Colonic mucosa (tissue), 4 donors: ENCODE measurements around the gene PHRF1. TPM values are rescaled to one million over a fixed set of nuclear protein-coding genes. Genes with fewer than 3 reads are reported as not detected.

ENCODE experiments used
- DNase-seq: peaks from one replicate; pipeline ENCODE4 v3.0.0-alpha.2; 2020
- H3K27ac ChIP-seq: fragments of 200-600 bp; one replicate; pipeline ENCODE4 v1.8.0; 2021
- H3K27me3 ChIP-seq: fragments of 200-600 bp; one replicate; pipeline ENCODE4 v1.8.0; 2021
- H3K36me3 ChIP-seq: fragments of 200-600 bp; one replicate; pipeline ENCODE4 v1.8.0; 2021
- H3K4me1 ChIP-seq: fragments of 200-600 bp; one replicate; pipeline ENCODE4 v1.8.0; 2021; ENCODE audit warnings: mild to moderate bottlenecking
- H3K4me3 ChIP-seq: fragments of 200-600 bp; one replicate; pipeline ENCODE4 v1.8.0; 2021
- H3K9ac ChIP-seq, 2 donors: one replicate each; pipeline ENCODE4 v1.7.0; 2013; ENCODE audit warnings: control low read depth in 2 of 2, low read depth in 2 of 2, low read length in 2 of 2
- H3K9me3 ChIP-seq: fragments of 200-600 bp; one replicate; pipeline ENCODE4 v1.8.0; 2021
- intact Hi-C: fragments of 100-400 bp; cut with DNase I; formaldehyde crosslinking; loops from one replicate; pipeline ENCODE4 v1.14.1; 2022
- total RNA-seq, 2 donors: library from RNA; stranded (reverse); fragmentation: NEBNext Ultra II Directional in 1 of 2; extraction: Animal tissue kit (Norgen Biotek cat#: 25700) in 1 of 2; gene quantifications; one replicate each; pipeline ENCODE4 v1.2.1, GENCODE V29; 2021
- TF ChIP-seq, protein P1 (sequence below): fragments of 200-600 bp; IDR thresholded peaks from one replicate; pipeline ENCODE4 v1.8.0; 2022; ENCODE audit warnings: antibody characterized with exemption, mild to moderate bottlenecking
- donor health status: healthy.
- donor health status: DM: no; HTN: no; CAD: no.
- donor health status: DM: no; HTN: no; CAD: no.

The PHRF1 gene
- total RNA-seq, 2 donors from 2014 or later: 29.4 to 41.9 TPM

DNA sequence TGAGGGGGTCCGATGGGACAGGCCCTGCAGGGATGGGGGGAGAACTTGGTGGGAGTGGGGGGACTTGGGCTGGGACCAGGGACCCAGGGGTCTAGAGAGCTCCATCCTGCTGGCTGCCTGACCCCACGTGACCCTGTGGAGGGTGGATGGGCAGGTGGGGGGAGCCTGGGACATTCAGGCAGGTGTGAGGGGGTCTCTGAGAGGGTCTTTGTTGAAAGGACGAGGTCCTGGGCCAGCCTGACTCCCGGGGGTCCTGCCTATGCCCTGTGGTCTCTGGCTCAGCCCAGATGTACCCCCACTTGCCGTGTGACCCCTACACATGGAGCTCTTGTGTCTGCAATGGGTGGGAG, 31.5 kb upstream of the PHRF1 start:
- H3K27me3 ChIP-seq: no peaks in the 10 kb centered on the region
- no peak overlapping the region for H3K9ac ChIP-seq
- H3K9me3 ChIP-seq: no peaks in the 10 kb centered on the region
- no peak for DNase-seq
- no peaks in the 10 kb centered on the region for H3K36me3 ChIP-seq
- H3K4me1 ChIP-seq: no peaks in the 10 kb centered on the region
- no peak overlapping the region for H3K4me3 ChIP-seq
- intact Hi-C loops: no loop called here
- no peak overlapping the region for H3K27ac ChIP-seq
- TF ChIP-seq, protein P1, sequence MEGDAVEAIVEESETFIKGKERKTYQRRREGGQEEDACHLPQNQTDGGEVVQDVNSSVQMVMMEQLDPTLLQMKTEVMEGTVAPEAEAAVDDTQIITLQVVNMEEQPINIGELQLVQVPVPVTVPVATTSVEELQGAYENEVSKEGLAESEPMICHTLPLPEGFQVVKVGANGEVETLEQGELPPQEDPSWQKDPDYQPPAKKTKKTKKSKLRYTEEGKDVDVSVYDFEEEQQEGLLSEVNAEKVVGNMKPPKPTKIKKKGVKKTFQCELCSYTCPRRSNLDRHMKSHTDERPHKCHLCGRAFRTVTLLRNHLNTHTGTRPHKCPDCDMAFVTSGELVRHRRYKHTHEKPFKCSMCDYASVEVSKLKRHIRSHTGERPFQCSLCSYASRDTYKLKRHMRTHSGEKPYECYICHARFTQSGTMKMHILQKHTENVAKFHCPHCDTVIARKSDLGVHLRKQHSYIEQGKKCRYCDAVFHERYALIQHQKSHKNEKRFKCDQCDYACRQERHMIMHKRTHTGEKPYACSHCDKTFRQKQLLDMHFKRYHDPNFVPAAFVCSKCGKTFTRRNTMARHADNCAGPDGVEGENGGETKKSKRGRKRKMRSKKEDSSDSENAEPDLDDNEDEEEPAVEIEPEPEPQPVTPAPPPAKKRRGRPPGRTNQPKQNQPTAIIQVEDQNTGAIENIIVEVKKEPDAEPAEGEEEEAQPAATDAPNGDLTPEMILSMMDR: no peak

DNA sequence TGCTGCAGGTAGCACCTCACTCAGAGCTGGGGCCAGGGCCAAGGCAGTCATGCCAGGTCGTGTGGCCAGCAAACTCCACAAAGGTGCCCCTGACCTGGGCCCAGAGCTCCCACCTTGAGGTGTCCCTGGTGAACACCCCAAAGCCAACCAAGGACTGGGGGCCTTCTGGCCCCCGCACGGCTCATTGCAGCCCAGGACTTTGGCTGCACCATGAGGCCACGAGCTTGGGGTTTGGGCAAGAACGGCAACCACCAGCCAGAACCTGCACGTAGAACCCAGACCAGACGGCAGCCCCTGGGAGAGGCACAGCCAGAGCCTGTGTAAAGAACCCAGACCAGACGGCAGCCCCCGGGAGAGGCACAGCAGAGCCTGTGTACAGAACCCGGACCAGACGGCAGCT, 31.1 kb upstream of the PHRF1 start:
- Histone ChIP-seq H3K4me3 (no peak overlapping the region), H3K9ac (no peak overlapping the region), H3K36me3 (no peaks in the 10 kb centered on the region), H3K27ac (no peak overlapping the region), H3K9me3 (no peaks in the 10 kb centered on the region), H3K27me3 (no peaks in the 10 kb centered on the region), H3K4me1 (no peaks in the 10 kb centered on the region)
- intact Hi-C loops: no loop called here
- DNase-seq: no peak
- TF ChIP-seq, protein P1: no peak

- Histone ChIP-seq H3K27me3 (no peaks in the 10 kb centered on the region), H3K4me1 (no peaks in the 10 kb centered on the region), H3K36me3 (no peaks in the 10 kb centered on the region), H3K9ac (no peak overlapping the region), H3K4me3 (no peak overlapping the region), H3K9me3 (no peaks in the 10 kb centered on the region), H3K27ac (no peak overlapping the region)
- DNase-seq: no peak
- TF ChIP-seq, protein P1: no peak
- intact Hi-C loops: no loop called here
Observed at GRCh38 chr11:548700-549603, 27.3 kb upstream of the PHRF1 start.

- no peak for DNase-seq
- intact Hi-C loops: loop anchor here (10.0 kb wide), 1 partner anchor 175 kb away; no protein-coding TSS in a partner anchor
- no peaks in the 10 kb centered on the region for H3K36me3 ChIP-seq
- H3K4me1 ChIP-seq: no peaks in the 10 kb centered on the region
- peaks cover 2% of the 10 kb centered on the region for H3K27me3 ChIP-seq
- no peak overlapping the region for H3K4me3 ChIP-seq
- TF ChIP-seq, protein P1: no peak
- H3K27ac ChIP-seq: no peak overlapping the region
- H3K9ac ChIP-seq: no peak overlapping the region
- H3K9me3 ChIP-seq: no peaks in the 10 kb centered on the region
Observed at GRCh38 chr11:550021-550745, 26.1 kb upstream of the PHRF1 start.

- no peaks in the 10 kb centered on the region for H3K9me3 ChIP-seq
- intact Hi-C loops: loop anchor here (10.0 kb wide), 1 partner anchor 174 kb away; no protein-coding TSS in a partner anchor
- H3K4me1 ChIP-seq: no peaks in the 10 kb centered on the region
- no peaks in the 10 kb centered on the region for H3K36me3 ChIP-seq
- DNase-seq: no peak
- TF ChIP-seq, protein P1: no peak
- H3K27ac ChIP-seq: no peak overlapping the region
- H3K9ac ChIP-seq: no peak overlapping the region
- peaks cover 7% of the 10 kb centered on the region for H3K27me3 ChIP-seq
- no peak overlapping the region for H3K4me3 ChIP-seq
Observed at GRCh38 chr11:550746-551085, 25.6 kb upstream of the PHRF1 start.
